ENCODE measurements around the gene MYH10.

Gene MYH10

DNA sequence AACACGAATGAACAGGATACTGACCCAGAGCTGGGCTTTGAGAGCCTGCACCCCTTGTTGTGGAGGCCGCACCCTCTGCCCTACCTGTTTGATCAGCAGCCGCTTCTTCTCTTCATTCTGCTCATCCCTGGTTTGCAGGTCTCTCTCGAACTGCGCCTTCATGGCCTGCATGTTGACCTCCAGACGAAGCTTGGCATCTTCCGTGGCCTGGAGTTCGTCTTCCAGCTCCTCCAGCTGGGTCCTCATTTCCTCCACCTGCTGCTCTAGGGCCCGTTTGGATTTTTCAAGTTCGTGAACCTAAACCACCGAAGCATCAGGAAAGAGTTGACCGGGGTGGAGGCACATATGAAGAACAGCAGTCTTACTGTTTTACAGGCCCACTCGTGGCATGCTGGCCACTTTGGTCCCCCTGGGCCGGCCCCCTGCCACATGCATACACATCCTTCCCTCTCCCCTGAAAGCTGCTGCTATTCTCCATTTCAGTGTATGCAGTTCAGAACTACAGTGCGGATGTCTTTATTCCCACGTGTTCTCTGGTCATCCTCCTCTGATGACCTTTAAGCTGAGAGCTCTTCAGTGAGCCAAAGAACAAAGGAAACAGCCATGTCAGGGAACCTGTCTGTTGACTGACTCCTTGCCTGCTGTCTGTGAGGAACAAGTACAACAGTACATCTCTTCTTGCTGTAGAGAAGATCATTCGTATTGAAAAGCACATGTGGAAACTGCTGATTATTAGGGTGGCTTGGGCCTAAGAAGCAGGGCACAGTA lies 140.1 kb downstream of the MYH10 start:
- DNase-seq: no peak

- DNase-seq: peak; percentile 63
These were observed 140.7 kb downstream of the MYH10 start for GRCh38 chr17:8489841-8490240.

DNA sequence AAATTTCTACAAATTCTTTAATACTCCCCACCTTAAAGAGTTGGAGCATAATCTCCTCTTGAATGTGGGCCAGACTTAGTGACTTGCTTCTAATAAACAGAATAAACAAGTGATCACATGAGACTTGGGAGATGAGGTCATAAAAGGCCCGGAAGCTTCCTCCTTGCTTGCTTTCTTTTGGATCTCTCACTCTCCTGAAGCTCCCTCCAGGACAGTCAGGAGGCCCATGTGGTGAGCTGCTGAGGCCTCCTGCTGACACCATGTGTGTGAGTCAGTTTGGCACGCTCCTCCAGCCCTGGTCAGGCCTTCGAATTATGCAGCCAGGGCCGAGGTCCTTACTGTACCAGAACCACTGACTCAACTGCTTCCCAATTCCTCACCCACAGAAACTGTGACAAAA lies 141.6 kb downstream of the MYH10 start:
- DNase-seq: peak; percentile 92

DNA sequence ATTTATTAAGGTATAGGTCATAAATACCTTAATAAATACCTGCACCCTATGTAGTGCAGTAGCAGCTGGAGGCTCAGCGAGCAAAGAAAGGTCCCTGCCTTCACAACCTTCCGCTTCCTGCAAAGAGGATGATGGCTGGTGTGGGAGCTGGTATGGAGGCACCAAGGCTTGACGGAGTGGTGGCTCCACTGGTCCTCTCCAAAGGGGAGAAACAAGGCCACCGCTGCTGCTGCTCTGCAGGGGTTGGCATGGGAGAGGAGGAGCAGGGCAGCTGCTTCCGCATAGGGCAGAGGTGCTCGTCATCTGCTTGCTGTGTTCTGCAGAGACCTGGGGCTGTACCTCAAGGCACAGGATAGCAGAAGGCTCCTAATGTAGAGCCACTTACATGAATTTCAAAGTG lies 142.0 kb downstream of the MYH10 start:
- no peak for DNase-seq

DNA sequence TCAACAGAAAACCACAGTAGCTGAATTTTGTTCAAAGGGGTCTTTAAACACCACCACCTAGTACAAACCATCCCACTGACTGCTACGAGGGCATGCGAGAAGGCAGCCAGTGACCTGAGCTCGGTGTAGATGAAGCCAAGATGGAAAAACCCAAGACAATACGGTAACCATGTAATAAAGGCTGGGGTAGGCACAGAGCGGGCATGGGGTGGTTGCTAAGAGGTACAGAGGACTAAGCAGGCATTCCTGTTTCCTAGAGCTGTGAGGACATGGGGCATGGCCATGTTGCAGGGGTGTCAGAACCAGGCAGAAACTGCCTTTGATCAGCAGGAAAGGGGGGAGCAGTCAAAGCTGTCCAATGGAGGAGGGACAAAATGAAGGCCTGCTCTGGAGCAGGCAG lies 142.8 kb downstream of the MYH10 start:
- no peak for DNase-seq

DNA sequence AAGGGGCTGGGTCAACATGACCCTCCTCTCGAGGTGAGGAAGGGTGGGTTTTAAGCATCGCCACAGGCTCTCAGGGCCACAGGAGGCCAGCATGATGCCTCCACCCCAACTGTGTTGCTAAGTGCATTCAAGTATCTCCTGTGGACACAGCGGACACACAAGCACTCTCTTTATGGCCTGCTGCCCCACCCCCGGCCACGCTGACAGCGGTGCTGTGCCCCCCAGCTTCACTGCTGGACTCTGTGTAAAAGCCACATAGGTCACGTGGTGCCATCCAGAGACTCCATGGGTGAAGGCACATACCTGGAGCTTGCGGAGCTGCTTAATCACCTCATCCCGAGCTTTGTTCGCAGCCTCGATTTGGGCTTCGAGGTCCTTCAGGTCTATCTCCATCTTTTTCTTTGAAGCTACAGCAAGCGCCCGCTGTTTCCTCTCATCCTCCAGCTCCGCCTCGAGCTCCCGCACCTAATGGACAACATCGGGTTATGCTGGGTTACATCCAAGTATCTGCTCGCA lies 143.3 kb downstream of the MYH10 start:
- no peak for DNase-seq

DNA sequence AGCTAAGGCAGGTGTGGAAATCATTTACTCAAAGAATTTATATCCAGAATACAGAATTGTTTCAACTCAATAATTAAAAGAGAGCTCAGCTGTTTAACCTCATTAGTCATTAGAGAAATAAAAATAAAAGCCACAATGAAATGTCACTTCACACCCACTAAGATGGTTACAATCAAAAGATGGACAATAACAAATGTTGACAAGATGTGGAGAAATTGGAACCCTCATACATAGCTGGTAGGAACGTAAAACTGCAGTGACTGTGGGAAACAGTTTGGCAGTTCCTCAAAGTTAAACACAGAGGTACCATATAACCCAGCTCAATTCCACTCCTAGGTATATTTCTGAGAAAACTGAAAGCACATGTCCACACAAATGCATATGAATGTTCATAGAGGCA lies 145.0 kb downstream of the MYH10 start:
- DNase-seq: no peak

GRCh38 chr17:8484465-8484864 lies 146.1 kb downstream of the MYH10 start:
- no peak for DNase-seq

GRCh38 chr17:8482546-8482945 lies 148.0 kb downstream of the MYH10 start:
- DNase-seq: no peak

GRCh38 chr17:8481703-8482102 lies 148.8 kb downstream of the MYH10 start:
- DNase-seq: no peak

DNA sequence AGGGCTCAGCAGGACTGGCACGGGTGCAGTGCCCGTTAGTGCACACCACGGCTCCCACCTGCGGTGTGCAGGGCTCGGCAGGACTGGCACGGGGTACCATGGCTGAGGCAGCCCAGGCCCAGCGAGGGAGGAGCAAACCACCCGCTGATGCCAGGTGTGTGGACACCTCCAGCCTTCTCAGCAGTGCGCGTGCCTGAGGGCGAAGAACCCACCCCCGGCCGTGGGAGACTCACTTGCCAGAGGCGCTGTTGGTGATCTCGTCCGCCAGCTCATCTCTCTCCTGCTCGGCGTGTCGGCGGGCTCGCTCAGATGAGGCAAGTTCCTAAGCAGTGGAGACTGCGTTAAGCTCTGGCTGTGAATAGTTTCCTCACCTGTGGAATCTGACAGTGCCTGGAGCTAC lies 149.4 kb downstream of the MYH10 start:
- no peak for DNase-seq

GRCh38 chr17:8480011-8480976 lies 150.2 kb downstream of the MYH10 start:
- no peak for DNase-seq

DNA sequence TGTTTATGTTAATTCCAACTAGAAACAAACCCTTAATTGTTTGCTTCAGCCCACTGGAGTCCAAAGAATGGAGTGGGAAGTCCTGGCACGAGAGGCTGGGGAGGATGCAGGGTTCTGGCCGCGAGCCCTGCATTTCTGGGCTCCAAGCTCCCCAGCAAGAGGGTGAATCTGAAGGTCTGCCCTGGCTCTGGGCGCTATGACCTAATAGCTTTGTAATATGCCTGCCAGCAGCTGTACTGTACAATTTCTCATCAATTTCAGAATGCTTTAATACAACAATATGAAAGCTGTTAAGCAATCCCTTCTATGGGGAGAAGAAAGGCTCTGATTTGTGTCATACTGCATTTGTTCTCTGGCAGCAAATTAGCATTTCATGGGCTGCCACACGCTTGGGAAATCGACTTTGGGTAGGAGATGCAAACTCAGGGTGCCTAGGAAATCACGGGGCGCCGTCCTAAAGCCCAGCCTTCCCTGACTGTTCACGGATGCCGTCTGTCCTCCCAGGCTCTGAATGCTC lies 151.0 kb downstream of the MYH10 start:
- DNase-seq: no peak

- no peak for DNase-seq
These were observed 152.6 kb downstream of the MYH10 start for GRCh38 chr17:8477715-8478441.

DNA sequence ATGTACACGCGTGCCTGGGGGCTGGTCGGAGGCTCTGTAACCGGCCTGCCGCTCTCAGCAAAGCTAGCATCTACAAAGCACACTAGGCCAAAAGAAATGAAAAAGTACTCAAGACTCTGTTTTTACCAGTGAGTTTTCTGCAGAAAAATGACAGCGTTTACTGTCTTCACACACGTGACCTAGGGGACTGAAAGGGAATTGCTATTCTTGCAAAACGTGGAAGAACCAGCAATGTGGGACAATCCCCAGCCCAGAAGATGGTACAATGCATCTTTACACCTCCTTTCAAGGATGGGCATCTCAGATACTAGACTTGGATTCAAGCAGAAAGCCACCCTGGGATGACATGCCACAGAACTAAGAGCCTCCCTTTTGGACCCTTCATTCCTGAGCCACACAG lies 153.4 kb downstream of the MYH10 start:
- no peak for DNase-seq

GRCh38 chr17:8476741-8477140 lies 153.8 kb downstream of the MYH10 start:
- DNase-seq: no peak

DNA sequence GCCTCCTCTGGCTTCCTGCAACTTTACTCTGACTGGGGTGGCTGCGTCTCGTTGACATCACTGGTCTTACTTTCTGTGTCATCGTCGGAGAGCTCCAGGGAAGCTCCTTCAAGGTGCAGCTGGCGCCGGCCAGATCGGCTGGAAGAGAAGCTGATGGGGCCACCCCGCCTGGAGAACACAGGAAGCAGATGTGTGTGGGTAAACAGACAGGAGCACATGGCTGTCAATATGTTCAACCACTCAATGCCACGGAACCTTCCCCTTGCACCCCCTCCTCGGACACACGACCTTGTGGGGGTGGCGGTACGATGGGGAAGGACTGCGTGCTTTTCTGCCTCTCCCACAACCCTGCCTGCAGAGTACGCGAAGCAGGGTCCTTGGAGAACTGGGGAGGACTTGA lies 154.7 kb downstream of the MYH10 start:
- no peak for DNase-seq

DNA sequence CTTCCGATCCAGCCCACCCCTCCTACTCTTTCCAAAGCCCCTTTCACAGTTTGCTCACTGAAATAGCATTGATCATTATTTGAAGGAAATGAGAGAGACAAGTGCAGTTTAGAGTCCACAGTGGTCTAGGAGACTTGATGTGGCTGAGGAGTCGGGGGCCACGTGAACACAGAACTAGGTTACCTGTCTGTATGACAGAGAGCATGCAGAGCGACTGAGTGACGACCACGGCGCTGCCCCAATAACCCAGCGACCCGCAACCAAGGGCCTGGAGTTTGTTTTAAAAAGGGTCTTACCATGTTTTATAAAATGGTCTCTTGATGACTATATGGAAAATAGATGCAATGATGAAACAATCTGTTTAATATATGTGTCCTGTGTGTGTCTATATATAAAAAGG lies 155.3 kb downstream of the MYH10 start:
- DNase-seq: no peak

GRCh38 chr17:8474826-8475225 lies 155.7 kb downstream of the MYH10 start:
- DNase-seq: no peak

DNA sequence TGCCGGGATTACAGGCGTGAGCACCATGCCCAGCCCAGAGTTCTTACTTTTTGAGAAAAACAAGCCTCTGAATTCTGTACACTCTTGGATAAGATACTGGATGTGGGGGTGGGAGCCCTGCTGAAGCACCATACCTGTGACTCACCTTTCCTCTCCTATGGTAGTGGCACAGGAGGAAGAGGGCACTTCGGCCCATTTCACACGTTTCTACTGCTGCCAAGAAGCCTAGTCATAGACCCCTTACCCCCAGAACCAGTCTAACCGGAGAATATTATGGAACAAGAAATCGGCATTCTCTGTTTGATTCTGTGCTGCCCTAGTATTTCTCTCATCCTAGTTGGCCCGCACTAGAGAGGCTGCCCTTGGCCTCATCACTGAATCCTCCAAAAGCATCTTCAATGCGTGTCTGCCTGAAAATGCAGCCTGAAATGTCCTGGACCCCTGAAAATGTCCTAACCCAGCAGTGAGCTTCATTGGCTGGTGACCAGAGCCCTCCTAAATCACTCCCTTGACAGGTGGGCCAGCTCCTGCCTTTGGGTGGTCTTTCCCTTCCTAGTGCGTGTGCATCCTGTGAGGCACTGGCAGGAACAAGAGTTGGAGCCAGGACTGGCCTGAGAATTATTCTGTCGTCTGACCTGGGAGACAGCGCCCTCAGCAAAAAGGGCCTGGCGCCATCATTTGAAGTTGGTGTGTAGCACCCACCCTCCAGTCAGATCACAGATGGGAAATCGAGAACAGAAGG lies 156.9 kb downstream of the MYH10 start:
- no peak for DNase-seq

DNA sequence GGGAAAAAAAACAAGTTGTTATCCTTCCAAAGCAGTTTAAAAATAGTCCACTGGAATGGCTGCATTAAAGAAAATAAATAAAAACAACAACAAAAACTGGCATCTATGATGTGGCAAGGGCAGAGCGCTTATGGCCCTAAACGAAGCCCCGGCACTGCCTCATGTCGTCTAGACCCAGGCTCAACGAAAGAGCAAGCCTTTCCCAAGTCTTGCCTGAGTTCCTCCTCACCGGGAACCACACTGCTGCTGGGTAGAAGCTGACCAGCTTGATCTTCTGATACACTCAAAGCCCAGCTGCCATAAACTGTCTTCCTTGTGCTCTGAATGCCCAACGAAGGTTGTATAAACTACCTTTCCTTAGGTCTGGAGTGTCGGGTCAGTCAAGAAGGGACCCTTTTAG lies 157.9 kb downstream of the MYH10 start:
- DNase-seq: no peak

- DNase-seq: no peak
These were observed 160.0 kb downstream of the MYH10 start for GRCh38 chr17:8470447-8471047.
